Measurements from ENCODE around the gene SERAC1.

The SERAC1 gene

GRCh38 chr6:158118886-158119285 lies 49.2 kb downstream of the SERAC1 start:
- DNase-seq = no peak

- no peak for DNase-seq
Observed at GRCh38 chr6:158115508-158115907, 52.6 kb downstream of the SERAC1 start.

GRCh38 chr6:158115102-158115501 lies 53.0 kb downstream of the SERAC1 start:
- DNase-seq = no peak

GRCh38 chr6:158113802-158114201 lies 54.3 kb downstream of the SERAC1 start:
- DNase-seq = no peak

GRCh38 chr6:158111987-158112386 lies 56.1 kb downstream of the SERAC1 start:
- no peak for DNase-seq

GRCh38 chr6:158110986-158111385 lies 57.1 kb downstream of the SERAC1 start:
- no peak for DNase-seq

DNA sequence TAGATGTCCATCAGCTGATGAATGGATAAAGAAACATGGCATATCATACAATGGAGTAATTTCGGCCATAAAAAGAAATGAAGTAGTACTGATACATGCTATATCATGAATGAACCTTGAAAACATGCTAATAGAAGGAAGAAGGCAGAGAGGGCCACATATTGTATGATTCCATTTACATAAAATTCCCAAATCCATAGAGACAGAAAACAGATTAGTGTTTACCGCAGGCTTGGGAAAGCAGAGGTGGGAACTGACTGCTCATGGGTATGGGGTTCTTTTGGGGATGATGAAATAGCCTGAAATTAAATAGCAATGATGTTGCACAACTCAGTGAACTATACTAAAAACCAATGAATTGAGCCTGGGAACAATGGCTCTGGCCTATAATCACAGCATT lies 58.3 kb downstream of the SERAC1 start:
- DNase-seq = no peak

- no peak for DNase-seq
Observed at GRCh38 chr6:158104696-158105095, 63.4 kb downstream of the SERAC1 start.

DNA sequence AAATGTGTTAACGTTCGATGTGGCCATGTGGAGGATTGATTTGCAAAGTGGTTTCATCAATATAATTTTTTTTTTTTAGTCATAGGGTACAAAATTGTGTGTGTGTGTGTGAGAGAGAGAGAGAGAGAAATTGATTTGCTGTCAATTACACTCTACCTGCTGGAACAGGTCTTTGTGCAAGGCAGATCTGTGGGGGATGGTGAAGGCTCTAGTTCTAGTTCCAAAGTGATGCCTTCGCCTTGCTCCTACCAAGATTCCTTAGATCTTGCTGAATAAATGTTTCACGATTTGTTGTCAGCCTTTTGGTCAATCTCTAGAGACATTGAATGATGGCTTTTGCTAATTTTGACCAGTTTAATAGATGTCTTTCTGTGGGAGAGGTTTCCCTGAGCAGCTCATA lies 64.8 kb downstream of the SERAC1 start:
- DNase-seq = no peak

- DNase-seq = no peak
Observed at GRCh38 chr6:158095671-158096070, 72.4 kb downstream of the SERAC1 start.

DNA sequence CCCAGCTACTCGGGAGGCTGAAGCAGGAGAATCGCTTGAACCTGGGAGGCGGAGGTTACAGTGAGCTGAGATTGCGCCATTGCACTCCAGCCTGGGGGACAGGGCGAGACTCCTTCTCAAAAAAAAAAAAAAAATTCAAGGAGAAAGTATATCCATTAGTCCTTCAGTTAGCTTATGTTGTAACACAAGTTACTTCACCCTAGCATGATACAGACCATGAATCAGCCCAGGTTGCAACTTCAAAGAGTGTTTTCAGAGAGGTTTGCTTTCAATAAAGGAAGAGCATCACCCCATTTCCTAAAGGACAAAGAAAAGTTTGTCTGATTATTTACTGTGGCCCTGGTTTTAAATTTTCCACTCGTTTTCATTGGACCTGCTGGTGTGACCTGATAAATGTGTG lies 73.0 kb downstream of the SERAC1 start:
- DNase-seq = no peak

GRCh38 chr6:158092806-158093205 lies 75.3 kb downstream of the SERAC1 start:
- no peak for DNase-seq

DNA sequence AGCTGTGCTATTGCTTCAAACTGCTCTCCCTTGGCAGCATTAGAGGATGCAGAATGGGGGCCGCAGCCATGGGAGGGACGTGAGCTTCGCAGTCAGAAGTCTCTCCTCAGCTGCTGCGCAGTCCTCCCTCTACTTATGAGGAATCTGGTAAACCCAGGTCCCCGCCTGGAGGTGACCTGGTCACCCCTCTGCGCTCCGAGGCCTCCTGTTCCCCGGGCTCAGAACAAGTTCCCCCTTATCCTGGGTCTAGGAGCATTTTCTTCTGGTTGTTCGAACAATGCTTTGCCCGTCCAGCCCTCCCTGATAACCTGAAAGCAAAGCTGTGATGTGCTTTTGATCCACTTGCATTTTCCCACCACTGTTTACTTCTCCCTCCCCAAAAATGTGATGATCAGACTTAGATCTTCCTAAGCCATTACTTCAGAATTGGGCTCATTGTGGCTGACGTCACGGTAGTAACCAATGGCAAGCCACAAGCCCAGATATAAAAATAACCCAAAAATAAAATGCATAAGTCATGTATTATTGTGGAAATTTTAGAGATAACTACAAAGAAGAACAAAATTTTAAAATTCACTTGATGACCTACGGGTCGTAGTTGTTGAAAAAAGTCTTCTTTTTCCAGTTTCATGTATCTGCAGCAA lies 80.7 kb downstream of the SERAC1 start:
- no peak for DNase-seq

- DNase-seq = no peak
Observed at GRCh38 chr6:158086504-158087223, 81.4 kb downstream of the SERAC1 start.

DNA sequence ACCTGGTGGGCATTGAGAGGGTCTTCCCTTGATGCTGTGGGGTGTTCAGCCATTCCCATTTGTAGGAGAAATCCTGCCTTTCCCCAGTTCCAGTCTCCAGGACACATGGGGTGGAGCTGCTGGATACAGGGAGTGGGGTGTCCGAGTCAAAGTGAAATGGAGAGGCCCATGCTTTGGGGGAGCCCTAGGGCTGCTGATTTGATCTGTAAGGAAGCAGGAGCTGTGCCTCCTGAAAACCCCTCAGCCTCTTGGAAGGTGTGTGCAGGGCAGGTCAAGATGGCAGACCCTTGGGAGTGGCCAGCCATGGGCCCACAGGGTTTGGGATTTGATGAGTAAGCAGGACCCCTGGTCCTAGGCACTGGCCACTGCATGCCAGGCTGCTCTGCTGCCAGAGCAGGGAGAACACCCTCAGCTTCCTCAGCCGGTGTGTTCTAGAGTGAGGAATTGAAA lies 82.0 kb downstream of the SERAC1 start:
- no peak for DNase-seq

DNA sequence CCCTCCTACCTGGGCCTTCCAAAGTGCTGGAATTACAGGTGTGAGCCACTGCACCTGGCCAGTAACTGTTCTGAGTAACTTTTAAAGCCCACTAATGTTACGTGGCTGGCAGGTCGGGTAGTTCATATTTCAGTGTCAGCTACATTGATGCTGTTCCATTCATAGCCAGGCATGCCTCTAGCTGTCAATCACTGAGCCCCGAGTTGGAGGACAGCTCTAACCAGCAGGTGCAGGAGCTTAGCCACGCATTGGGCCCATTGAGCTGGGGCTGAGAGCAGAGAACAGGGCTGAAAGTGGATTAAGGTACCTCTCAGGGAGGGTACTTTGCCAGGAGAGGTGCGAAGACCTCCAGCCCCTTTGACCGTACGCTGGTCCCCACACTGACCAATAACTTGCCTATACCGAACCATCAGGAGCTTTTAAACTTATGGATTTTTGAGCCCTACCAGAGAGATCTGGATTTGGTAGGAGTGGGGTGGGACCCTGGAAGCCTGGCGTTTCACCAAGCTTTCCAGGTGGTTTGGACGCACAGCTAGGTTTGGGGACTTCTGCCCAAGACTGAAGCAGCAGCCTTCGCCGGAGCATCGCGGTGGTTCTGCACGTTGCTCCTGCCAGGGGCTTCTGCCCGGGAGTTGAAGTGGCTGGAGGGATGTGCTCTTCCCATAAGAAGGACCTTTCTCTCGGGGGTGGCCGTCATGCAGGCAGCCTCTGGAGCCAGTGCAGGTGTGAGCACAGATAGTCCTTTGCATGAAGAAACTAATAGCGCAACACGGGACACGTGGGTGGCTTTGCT lies 82.6 kb downstream of the SERAC1 start:
- no peak for DNase-seq

DNA sequence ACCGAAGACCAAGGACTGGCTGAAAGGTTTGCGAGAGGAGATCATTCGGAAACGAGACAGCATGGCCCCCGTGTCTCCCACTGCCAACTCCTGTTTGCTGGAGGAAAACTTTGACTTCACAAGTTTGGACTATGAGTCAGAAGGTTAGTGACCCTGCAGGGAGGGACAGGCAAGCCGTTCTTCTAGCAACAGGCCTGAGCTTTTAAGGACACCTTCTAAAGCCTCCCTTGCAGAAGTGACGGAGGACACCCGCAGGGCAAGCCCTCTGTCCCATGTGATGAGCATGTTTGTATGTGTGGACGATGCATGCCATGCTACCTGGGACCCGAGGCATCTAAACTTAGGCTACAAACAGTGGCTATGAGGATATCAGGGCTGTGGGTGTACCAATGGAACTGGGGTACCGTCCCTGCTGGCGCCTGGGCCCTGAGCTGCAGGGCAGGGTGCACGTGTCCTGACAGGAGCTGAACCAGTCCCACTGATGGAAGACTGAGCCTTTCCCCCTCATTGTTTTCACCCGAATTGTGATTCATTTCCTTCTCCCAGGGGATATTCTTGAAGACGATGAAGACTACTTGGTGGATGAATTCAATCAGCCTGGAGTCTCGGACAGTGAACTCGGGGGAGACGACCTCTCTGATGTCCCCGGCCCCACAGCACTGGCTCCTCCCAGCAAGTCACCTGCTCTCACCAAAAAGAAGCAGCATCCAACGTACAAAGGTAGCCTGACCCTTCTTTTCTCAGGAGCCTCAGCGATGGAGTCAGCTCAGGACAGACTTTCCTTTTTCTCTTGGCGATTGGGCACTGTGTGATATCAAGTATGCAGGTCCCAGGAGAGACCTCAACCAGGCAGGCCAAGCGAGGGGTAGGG lies 84.4 kb downstream of the SERAC1 start:
- DNase-seq = no peak

DNA sequence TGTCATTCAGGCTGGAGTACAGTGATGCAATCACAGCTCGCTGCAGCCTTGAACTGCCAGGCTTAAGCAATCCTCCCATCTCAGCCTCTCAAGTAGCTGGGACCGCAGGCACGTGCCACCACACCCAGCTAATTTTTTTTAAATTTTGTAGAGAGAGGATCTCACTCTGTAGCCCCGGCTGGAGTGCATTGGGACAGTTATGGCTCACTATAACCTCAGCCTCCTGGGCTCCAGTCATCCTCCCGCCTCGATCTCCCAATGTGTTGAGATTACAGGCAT lies 86.5 kb downstream of the SERAC1 start:
- DNase-seq = no peak

GRCh38 chr6:158080849-158081656 lies 87.0 kb downstream of the SERAC1 start:
- DNase-seq = no peak

- DNase-seq = no peak
Observed at GRCh38 chr6:158078320-158078719, 89.7 kb downstream of the SERAC1 start.

GRCh38 chr6:158077676-158078075 lies 90.4 kb downstream of the SERAC1 start:
- DNase-seq = no peak

DNA sequence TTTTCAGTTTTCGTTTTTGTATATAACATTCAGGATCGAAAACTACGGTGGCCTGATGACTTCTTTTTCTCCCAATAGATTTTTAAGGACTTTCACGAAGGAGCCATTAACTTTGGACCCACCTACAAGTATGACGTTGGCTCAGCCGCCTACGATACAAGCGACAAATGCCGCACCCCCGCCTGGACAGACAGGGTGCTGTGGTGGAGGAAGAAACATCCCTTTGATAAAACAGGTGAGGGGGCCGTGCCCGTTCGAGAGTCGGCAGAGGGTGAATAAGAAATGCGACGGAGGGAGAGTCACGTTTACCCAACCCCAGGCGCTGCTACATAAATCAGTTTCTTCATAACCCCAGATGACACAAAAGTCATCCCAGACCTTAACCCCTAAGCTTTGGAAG lies 91.5 kb downstream of the SERAC1 start:
- no peak for DNase-seq
